Activated T-helper 1 cell treated with anti-CD3 and anti-CD28 coated beads, Interleukin-2, amount 50 U/mL, for 16 hours (primary cell): ENCODE data around the gene TEX264.

ENCODE experiments used
- DNase-seq, 2 donors: peaks; one replicate each; pipeline ENCODE4 v3.0.0-alpha.2; 2020; ENCODE audit warnings: low read depth in 1 of 2, low spot score in 1 of 2

Gene TEX264

GRCh38 chr3:51692980-51693395 lies 21.9 kb downstream of the TEX264 start:
- DNase-seq, result no peak

GRCh38 chr3:51696954-51697353 lies 25.9 kb downstream of the TEX264 start:
- no peak for DNase-seq

- no peak for DNase-seq
Observed at GRCh38 chr3:51698209-51698608, 27.2 kb downstream of the TEX264 start.

GRCh38 chr3:51700403-51700802 lies 29.4 kb downstream of the TEX264 start:
- DNase-seq, result no peak

- no peak for DNase-seq
Observed at GRCh38 chr3:51702156-51702555, 31.1 kb downstream of the TEX264 start.

GRCh38 chr3:51703068-51703760 lies 32.2 kb downstream of the TEX264 start:
- DNase-seq, result no peak

- no peak for DNase-seq
Observed at GRCh38 chr3:51703761-51704510, 32.9 kb downstream of the TEX264 start.

- no peak for DNase-seq
Observed at GRCh38 chr3:51704511-51704950, 33.5 kb downstream of the TEX264 start.

GRCh38 chr3:51705276-51706020 lies 34.4 kb downstream of the TEX264 start:
- no peak for DNase-seq

- no peak for DNase-seq
Observed at GRCh38 chr3:51706021-51706485, 35.0 kb downstream of the TEX264 start.

GRCh38 chr3:51706788-51707731 lies 36.0 kb downstream of the TEX264 start, which contains the start of gene GRM2:
GRM2 (plus strand) TSS chr3:51707068; CDS start chr3:51708984, 1,916 bp downstream.
- DNase-seq, result no peak

- DNase-seq, result no peak
Observed at GRCh38 chr3:51708216-51708845, 37.3 kb downstream of the TEX264 start.

GRCh38 chr3:51709004-51709420 lies 38.0 kb downstream of the TEX264 start:
- DNase-seq, result no peak

GRCh38 chr3:51709675-51710074 lies 38.6 kb downstream of the TEX264 start:
- no peak for DNase-seq

GRCh38 chr3:51710631-51711351 lies 39.7 kb downstream of the TEX264 start:
- DNase-seq, result no peak

- DNase-seq, result no peak
Observed at GRCh38 chr3:51711352-51712037, 40.4 kb downstream of the TEX264 start.

GRCh38 chr3:51712038-51712420 lies 41.0 kb downstream of the TEX264 start:
- no peak for DNase-seq

- no peak for DNase-seq
Observed at GRCh38 chr3:51712511-51712931, 41.5 kb downstream of the TEX264 start.

- DNase-seq, result no peak
Observed at GRCh38 chr3:51712963-51713362, 41.9 kb downstream of the TEX264 start.
